Thymus (tissue), 11 donors: Measurements from ENCODE around the gene MANSC4. TPM values are rescaled to one million over a fixed set of nuclear protein-coding genes. Genes with fewer than 3 reads are reported as not detected.
"Not testable (repeated sequence)": the region's sequence is repeated elsewhere in the genome, so short reads cannot be mapped to it uniquely, and the experiment has no call there.

Source experiments
- DNase-seq, 9 donors: peaks; one replicate each; pipeline ENCODE4 v3.0.0-alpha.2; 2013; ENCODE audit warnings: low spot score in 9 of 9, low read depth in 6 of 9, missing footprints in 1 of 9
- H3K27ac ChIP-seq, 2 donors: one replicate each; pipeline ENCODE4 v1.5.1; 2013; ENCODE audit warnings: control low read depth in 1 of 2, low read depth in 1 of 2, low read length in 1 of 2, mild to moderate bottlenecking in 1 of 2, moderate library complexity in 1 of 2
- H3K27me3 ChIP-seq, 2 donors: one replicate each; pipeline ENCODE4 v1.5.1; 2013; ENCODE audit warnings: low read length in 1 of 2; ENCODE audit not compliant: control insufficient read depth in 2 of 2, insufficient read depth in 1 of 2
- H3K36me3 ChIP-seq, 2 donors: one replicate each; pipeline ENCODE4 v1.5.1; 2013; ENCODE audit warnings: low read length in 1 of 2, mild to moderate bottlenecking in 1 of 2, moderate library complexity in 1 of 2; ENCODE audit not compliant: control insufficient read depth in 2 of 2, insufficient read depth in 2 of 2
- H3K4me1 ChIP-seq, 2 donors: one replicate each; pipeline ENCODE4 v1.5.1; 2013; ENCODE audit warnings: low read length in 2 of 2; ENCODE audit not compliant: control insufficient read depth in 2 of 2, insufficient read depth in 2 of 2
- H3K4me3 ChIP-seq, 2 donors: one replicate each; pipeline ENCODE4 v1.5.1; 2013; ENCODE audit warnings: low read length in 2 of 2, control low read depth in 1 of 2, mild to moderate bottlenecking in 1 of 2
- H3K9me3 ChIP-seq, 2 donors: one replicate each; pipeline ENCODE4 v1.5.1; 2013; ENCODE audit warnings: low read length in 1 of 2, mild to moderate bottlenecking in 1 of 2; ENCODE audit not compliant: control insufficient read depth in 2 of 2, insufficient read depth in 1 of 2
- WGBS: extraction: QIAGEN DNeasy Blood & Tissue Kit; methylation state at CpG from one replicate; pipeline ENCODE4 v1.1.7; 2013; 5-methylcytosine and 5-hydroxymethylcytosine counted together
- polyA plus RNA-seq: library from polyadenylated mRNA; stranded (reverse); fragments of 200-250 nt; gene quantifications from one replicate; pipeline ENCODE4 v1.2.3, GENCODE V29; 2013
- total RNA-seq: library from RNA; stranded (reverse); fragments of 120-200 nt; gene quantifications from one replicate; pipeline ENCODE4 v1.2.4, GENCODE V29; 2013
- donor health status: healthy.

The MANSC4 gene
- total and polyA plus RNA-seq, 2 donors: 0.11 to 0.14 TPM

DNA sequence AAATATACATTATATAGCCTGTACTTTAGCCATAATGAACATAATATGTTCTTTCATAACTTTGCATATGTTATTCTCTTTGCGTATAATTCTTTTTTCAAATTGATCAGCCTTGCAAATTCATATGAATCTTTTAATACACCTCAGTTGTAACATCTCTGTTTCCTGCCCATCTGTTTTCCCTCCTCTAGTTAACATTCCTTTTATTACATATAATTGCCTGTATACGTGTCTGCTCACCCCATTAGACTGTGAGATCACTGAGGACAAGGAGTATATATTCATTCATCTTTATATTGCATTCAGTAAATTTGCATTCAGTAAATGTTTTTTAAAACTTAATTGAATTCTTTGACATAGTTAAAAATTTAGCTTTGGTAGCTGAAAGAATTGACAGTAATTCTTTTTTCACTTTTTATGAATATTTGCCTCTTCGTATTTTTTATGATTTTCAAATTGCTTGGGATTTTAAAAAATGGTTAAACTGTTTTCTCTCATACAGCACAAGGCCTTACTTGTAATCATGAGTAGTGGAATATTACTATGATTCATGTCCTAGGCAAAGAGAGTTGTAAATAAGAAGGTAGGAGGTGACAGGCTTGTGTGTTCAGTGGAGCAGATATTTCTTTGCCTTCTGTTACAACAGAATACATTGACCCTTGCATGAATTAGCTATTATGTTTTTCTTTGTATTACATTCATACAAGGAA lies 32.8 kb downstream of the MANSC4 start:
- WGBS: 98% methylated on average over 3 of the region's 3 CpGs
- Histone ChIP-seq H3K9me3 (no peaks in the 10 kb centered on the region), H3K4me3 (no peak overlapping the region), H3K4me1 (no peaks in the 10 kb centered on the region), H3K36me3 (peaks cover 17 to 22% of the 10 kb centered on the region in 2 donors), H3K27ac (no peak overlapping the region), H3K27me3 (no peaks in the 10 kb centered on the region)
- no peak for DNase-seq

DNA sequence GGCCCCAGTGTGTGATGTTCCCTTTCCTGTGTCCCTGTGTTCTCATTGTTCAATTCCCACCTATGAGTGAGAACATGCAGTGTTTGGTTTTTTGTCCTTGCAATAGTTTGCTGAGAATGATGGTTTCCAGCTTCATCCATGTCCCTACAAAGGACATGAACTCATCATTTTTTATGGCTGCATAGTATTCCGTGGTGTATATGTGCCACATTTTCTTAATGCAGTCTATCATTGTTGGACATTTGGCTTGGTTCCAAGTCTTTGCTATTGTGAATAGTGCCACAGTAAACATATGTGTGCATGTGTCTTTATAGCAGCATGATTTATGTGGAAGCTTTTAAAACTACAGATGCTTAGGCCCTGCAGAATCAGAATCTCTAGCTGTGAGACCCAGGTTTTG lies 34.3 kb downstream of the MANSC4 start:
- H3K4me3 ChIP-seq, H3K4me1 ChIP-seq, H3K27me3 ChIP-seq, DNase-seq, H3K9me3 ChIP-seq, H3K27ac ChIP-seq: not testable (repeated sequence)
- WGBS: 96% methylated on average over 1 of the region's 1 CpG
- H3K36me3 ChIP-seq: peaks cover 17 to 18% of the 10 kb centered on the region in 2 donors

GRCh38 chr12:27743601-27744000 lies 36.4 kb downstream of the MANSC4 start:
- 98% methylated on average over 5 of the region's 5 CpGs for WGBS
- no peak for DNase-seq
- Histone ChIP-seq H3K9me3 (no peaks in the 10 kb centered on the region), H3K36me3 (peaks cover 24 to 26% of the 10 kb centered on the region in 2 donors), H3K27ac (no peak overlapping the region), H3K27me3 (no peaks in the 10 kb centered on the region), H3K4me3 (no peak overlapping the region), H3K4me1 (no peaks in the 10 kb centered on the region)

GRCh38 chr12:27734321-27734720 lies 45.7 kb downstream of the MANSC4 start:
- H3K27me3 ChIP-seq, DNase-seq, H3K27ac ChIP-seq, H3K4me1 ChIP-seq, H3K4me3 ChIP-seq, H3K9me3 ChIP-seq: not testable (repeated sequence)
- 98% methylated on average over 9 of the region's 9 CpGs for WGBS
- H3K36me3 ChIP-seq: peaks cover 8 to 24% of the 10 kb centered on the region in 2 donors

DNA sequence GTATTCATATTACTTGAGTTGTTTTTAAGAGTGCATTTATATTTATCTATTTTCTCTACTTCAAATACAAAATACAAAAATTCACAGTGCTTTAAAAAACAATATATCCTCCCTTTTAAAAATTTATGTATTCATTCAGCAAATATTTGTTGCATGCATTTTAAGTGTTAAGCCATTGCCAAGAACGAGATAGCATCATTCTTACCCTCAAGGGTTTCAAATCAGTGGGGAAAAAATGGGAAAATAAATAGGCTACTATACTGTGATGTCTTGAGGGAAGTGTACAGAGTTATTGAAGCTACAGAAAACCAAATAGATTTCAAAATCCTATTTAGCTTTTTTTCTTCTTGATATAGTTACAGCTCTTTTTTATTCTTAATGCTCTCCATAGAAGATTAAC lies 46.2 kb downstream of the MANSC4 start:
- peaks cover 8 to 25% of the 10 kb centered on the region in 2 donors for H3K36me3 ChIP-seq

DNA sequence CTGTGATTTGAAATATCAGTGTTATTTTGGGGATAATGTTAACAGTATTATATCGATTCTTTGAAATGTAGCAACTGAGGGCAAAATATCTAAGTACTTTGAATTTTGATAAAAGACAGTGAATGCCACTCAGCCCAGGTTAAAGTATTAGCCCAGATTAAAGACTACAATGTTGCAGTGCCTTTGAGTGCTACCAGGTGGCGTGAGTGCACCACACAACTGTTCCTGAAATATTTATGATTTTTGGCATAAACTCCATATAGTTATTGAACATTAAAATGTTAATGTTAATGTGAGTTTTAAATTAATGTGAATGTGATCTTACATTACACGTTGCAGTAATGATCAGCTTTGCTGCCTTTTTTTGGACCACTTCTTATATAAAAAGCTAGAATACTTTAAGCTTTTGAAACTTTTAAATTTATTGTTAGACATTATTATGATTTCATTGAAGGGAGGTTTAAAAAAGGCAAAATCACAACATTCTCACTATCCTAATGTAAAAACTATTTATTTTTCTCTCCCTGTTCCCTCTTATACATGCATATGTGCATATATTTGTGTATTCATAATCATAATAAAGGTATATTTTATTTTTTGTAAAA lies 46.9 kb downstream of the MANSC4 start:
- peak in 6 of 9 donors; percentile 4 to 41 (median 7) for DNase-seq
- Histone ChIP-seq H3K27me3 (no peaks in the 10 kb centered on the region), H3K4me1 (no peaks in the 10 kb centered on the region), H3K27ac (no peak overlapping the region), H3K9me3 (no peaks in the 10 kb centered on the region), H3K36me3 (peaks cover 8 to 20% of the 10 kb centered on the region in 2 donors), H3K4me3 (no peak overlapping the region)
- 72% methylated on average over 3 of the region's 3 CpGs for WGBS

More for the DNA sequence above, 46.2 kb downstream of the MANSC4 start:
- Histone ChIP-seq H3K9me3 (no peaks in the 10 kb centered on the region), H3K4me1 (no peaks in the 10 kb centered on the region), H3K27me3 (no peaks in the 10 kb centered on the region), H3K4me3 (no peak overlapping the region), H3K27ac (no peak overlapping the region)
- WGBS: 99% methylated on average over 1 of the region's 1 CpG
- DNase-seq: no peak

DNA sequence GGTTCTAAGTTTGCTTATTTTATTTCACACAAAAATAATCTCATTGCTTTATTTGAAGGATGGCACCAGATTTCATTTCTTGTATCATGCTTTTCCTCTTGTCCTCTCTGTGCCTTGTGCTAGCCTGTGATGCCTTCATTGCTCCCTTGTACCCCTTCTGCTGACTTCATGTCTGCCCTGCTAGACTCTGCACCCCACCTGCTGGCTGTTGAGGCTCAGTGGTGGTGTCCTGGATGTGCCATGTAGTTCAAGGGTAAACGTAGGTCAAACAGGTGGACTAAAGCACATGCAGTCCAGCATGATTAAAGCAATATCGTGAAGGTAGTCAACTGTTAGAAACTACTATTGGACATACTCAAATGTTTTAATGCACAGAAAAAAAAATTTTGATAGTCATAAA lies 47.8 kb downstream of the MANSC4 start:
- no peaks in the 10 kb centered on the region for H3K4me1 ChIP-seq
- peaks cover 8 to 20% of the 10 kb centered on the region in 2 donors for H3K36me3 ChIP-seq

GRCh38 chr12:27730097-27730588 lies 49.9 kb downstream of the MANSC4 start:
- no peaks in the 10 kb centered on the region for H3K4me1 ChIP-seq
- peaks cover 9 to 28% of the 10 kb centered on the region in 2 donors for H3K36me3 ChIP-seq
- no peaks in the 10 kb centered on the region for H3K27me3 ChIP-seq
- H3K27ac ChIP-seq: no peak overlapping the region
- H3K9me3 ChIP-seq: no peaks in the 10 kb centered on the region
- 98% methylated on average over 4 of the region's 4 CpGs for whole genome bisulfite sequencing
- no peak for DNase-seq
- H3K4me3 ChIP-seq: no peak overlapping the region

More for the DNA sequence above, 47.8 kb downstream of the MANSC4 start:
- DNase-seq: peak in 1 of 9 donors; percentile 5
- 95% methylated on average over 2 of the region's 2 CpGs for WGBS
- H3K4me3 ChIP-seq: no peak overlapping the region
- no peak overlapping the region for H3K27ac ChIP-seq
- H3K27me3 ChIP-seq: no peaks in the 10 kb centered on the region
- no peaks in the 10 kb centered on the region for H3K9me3 ChIP-seq

DNA sequence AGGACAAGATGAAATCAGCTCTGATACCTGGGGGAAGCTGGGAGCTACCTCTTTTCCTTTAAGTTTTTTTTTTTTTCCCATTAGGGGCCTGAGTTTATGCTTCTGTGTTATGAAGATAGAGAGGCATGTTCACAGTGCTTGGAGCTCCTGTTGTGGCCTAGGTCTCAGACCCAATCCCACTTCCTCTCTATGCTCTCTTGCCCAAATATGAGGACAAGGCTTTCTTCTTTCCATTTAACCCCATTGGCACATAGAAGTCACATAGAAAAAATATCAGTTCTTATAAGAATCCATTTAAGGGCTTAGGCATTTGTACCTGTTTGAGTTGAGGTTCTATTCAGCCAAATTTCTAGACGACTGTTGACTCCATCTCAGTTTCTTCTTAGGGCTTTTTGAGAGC lies 56.8 kb downstream of the MANSC4 start:
- no peak for DNase-seq
- WGBS: 97% methylated on average over 1 of the region's 1 CpG
- Histone ChIP-seq H3K27me3 (no peaks in the 10 kb centered on the region), H3K4me1 (no peaks in the 10 kb centered on the region), H3K9me3 (no peaks in the 10 kb centered on the region), H3K36me3 (peaks cover 10 to 48% of the 10 kb centered on the region in 2 donors), H3K4me3 (no peak overlapping the region), H3K27ac (no peak overlapping the region)
